T-cell (primary cell): ENCODE results near the gene PBX4. TPM values are rescaled to one million over a fixed set of nuclear protein-coding genes. Genes with fewer than 3 reads are reported as not detected.
"Not testable (repeated sequence)": the region's sequence is repeated elsewhere in the genome, so short reads cannot be mapped to it uniquely, and the experiment has no call there.

Experiments used
- ATAC-seq, 4 experiments: fragments of 200-7000 bp in 3 of 4; fragments of 150-1000 bp in 1 of 4; cut with Tn5 transposase; replicated peaks in 1 of 4; 1 replicate in 3 of 4; 2 replicates in 1 of 4; pipeline ENCODE4 v1.10.0; 2021; ENCODE audit warnings: moderate library complexity in 3 of 4, mild to moderate bottlenecking in 2 of 4, moderate number of reproducible peaks in 1 of 4
- CTCF ChIA-PET, 2 donors: fragments of 300-600 bp; sonication (Branson Sonifier 250); formaldehyde crosslinking; loops; one replicate each; lab custom pipeline; 2022; ENCODE audit warnings: antibody characterized with exemption in 2 of 2; lab: Charles Lee
- POLR2A ChIA-PET, 2 donors: fragments of 300-600 bp; sonication (Branson Sonifier 250); formaldehyde crosslinking; loops; one replicate each; lab custom pipeline; 2022; ENCODE audit warnings: antibody characterized with exemption in 2 of 2; lab: Charles Lee
- DNase-seq, 35 experiments: peaks; one replicate each; pipeline versions ENCODE4 v3.0.0 to v3.0.0-alpha.2; 2013 to 2023
- H3K27ac ChIP-seq: one replicate; pipeline ENCODE4 v1.5.1; 2013; ENCODE audit warnings: low read length
- H3K27me3 ChIP-seq, 2 experiments: replicated peaks in 1 of 2; 1 replicate in 1 of 2; 2 replicates in 1 of 2; pipeline versions ENCODE4 v1.6.1 to v1.7.0; 2013; ENCODE audit warnings: low read length in 1 of 2, mixed read lengths in 1 of 2; ENCODE audit not compliant: control insufficient read depth in 2 of 2, insufficient read depth in 2 of 2; ENCODE audit errors: extremely low read depth in 1 of 2
- H3K36me3 ChIP-seq, 2 donors: 1 replicate in 1 of 2; 2 replicates in 1 of 2; pipeline versions ENCODE4 v1.6.1 to v1.7.0; 2013; ENCODE audit warnings: low read length in 1 of 2; ENCODE audit not compliant: control insufficient read depth in 2 of 2, insufficient read depth in 1 of 2; ENCODE audit errors: extremely low read depth in 1 of 2
- H3K4me1 ChIP-seq, 2 experiments: 1 replicate in 1 of 2; 2 replicates in 1 of 2; pipeline versions ENCODE4 v1.6.1 to v1.7.0; 2013; ENCODE audit warnings: low read length in 2 of 2, mixed read lengths in 1 of 2; ENCODE audit not compliant: insufficient read depth in 2 of 2, control insufficient read depth in 1 of 2; ENCODE audit errors: extremely low read depth in 1 of 2
- H3K4me3 ChIP-seq, 2 donors: 1 replicate in 1 of 2; 2 replicates in 1 of 2; pipeline versions ENCODE4 v1.5.1 to v1.7.0; 2013; ENCODE audit warnings: mild to moderate bottlenecking in 2 of 2, low read length in 1 of 2, moderate library complexity in 1 of 2; ENCODE audit not compliant: control insufficient read depth in 1 of 2; ENCODE audit errors: extremely low read depth in 1 of 2
- H3K9me3 ChIP-seq: 2 replicates; pipeline ENCODE4 v1.7.0; 2013
- H3K27ac Mint-ChIP-seq, 2 donors: one replicate each; pipeline ENCODE4 v1.8.0; 2020 to 2021; ENCODE audit warnings: mild to moderate bottlenecking in 2 of 2, mixed read lengths in 2 of 2
- H3K27me3 Mint-ChIP-seq, 2 donors: one replicate each; pipeline ENCODE4 v1.8.0; 2021 to 2022; ENCODE audit warnings: mixed read lengths in 2 of 2
- H3K36me3 Mint-ChIP-seq: one replicate; pipeline ENCODE4 v1.8.0; 2021; ENCODE audit warnings: mixed read lengths
- H3K4me1 Mint-ChIP-seq, 3 donors: one replicate each; pipeline ENCODE4 v1.8.0; 2020 to 2022; ENCODE audit warnings: mixed read lengths in 3 of 3, mild to moderate bottlenecking in 1 of 3
- H3K4me3 Mint-ChIP-seq, 3 donors: one replicate each; pipeline ENCODE4 v1.8.0; 2020 to 2022; ENCODE audit warnings: mild to moderate bottlenecking in 3 of 3, mixed read lengths in 3 of 3, moderate library complexity in 3 of 3
- H3K9me3 Mint-ChIP-seq, 3 donors: one replicate each; pipeline ENCODE4 v1.8.0; 2020 to 2022; ENCODE audit warnings: mixed read lengths in 3 of 3
- WGBS: methylation state at CpG from one replicate; pipeline ENCODE4 v1.1.5; 2013; ENCODE audit warnings: missing lambda C conversion rate; ENCODE audit not compliant: insufficient coverage; 5-methylcytosine and 5-hydroxymethylcytosine counted together
- total RNA-seq, 35 experiments: library from RNA in 6 of 35; stranded (reverse) in 6 of 35; fragments of 120-200 nt in 1 of 35; gene quantifications; one replicate each; pipeline versions ENCODE4 v1.2.1 to v1.2.4 and lab custom pipeline; 2013 to 2026

Gene PBX4
- total RNA-seq (10 to 100 TPM; 40.9 to 48.3 (median 42.7) TPM), total RNA-seq (lab: John Stamatoyannopoulos, UW) (6.8 to 62.4 (median 26.3) reads per million in 29 experiments)
- total RNA-seq (2013) = 22.1 TPM

GRCh38 chr19:19618219-19619051 lies at the start of gene PBX4:
PBX4 (minus strand) TSS chr19:19618687; CDS start chr19:19618629, 58 bp downstream.
- H3K4me1 ChIP-seq = peaks cover 6 to 51% of the 10 kb centered on the region in 2 experiments
- POLR2A ChIA-PET = interaction anchor here (0.6 to 0.8 kb wide), 2 partner anchors 11 to 16 kb away, joined by 3 read pairs; no protein-coding TSS in a partner anchor
- 4% methylated on average over 78 of the region's 80 CpGs for WGBS
- H3K4me1 Mint-ChIP-seq = peaks cover 47 to 52% (median 51%) of the 10 kb centered on the region in 3 donors
- H3K27ac Mint-ChIP-seq = peak within 1 kb of the TSS; percentile 84 to 90
- peak within 1 kb of the TSS; percentile 72 to 89 for H3K4me3 ChIP-seq
- peak within 1 kb of the TSS; percentile 74 to 95 (median 89) for H3K4me3 Mint-ChIP-seq
- CTCF ChIA-PET = no interaction called here
- no peaks in the 10 kb centered on the region for H3K27me3 Mint-ChIP-seq
- peaks cover 4 to 10% of the 10 kb centered on the region in 2 donors for H3K36me3 ChIP-seq
- peaks cover 11% of the 10 kb centered on the region for H3K36me3 Mint-ChIP-seq
- no peaks in the 10 kb centered on the region for H3K27me3 ChIP-seq
- no peaks in the 10 kb centered on the region for H3K9me3 ChIP-seq
- peak; percentile 91 to 96 (median 94) for ATAC-seq
- DNase-seq = peak; percentile 95 to 100 (median 99)
- no peaks in the 10 kb centered on the region for H3K9me3 Mint-ChIP-seq
- peak within 1 kb of the TSS; percentile 85 for H3K27ac ChIP-seq

- H3K4me3 ChIP-seq, ATAC-seq, H3K9me3 Mint-ChIP-seq, H3K27me3 Mint-ChIP-seq, DNase-seq, H3K27me3 ChIP-seq, H3K36me3 ChIP-seq, H3K9me3 ChIP-seq, CTCF ChIA-PET, H3K27ac ChIP-seq: not testable (repeated sequence)
- WGBS = 98% methylated on average over 16 of the region's 22 CpGs
- H3K27ac Mint-ChIP-seq = peak overlapping the region; percentile 34 to 57
- POLR2A ChIA-PET = interaction anchor here in 1 of 2 donors (0.6 kb wide), 1 partner anchor 45 kb away, joined by 3 read pairs; no protein-coding TSS in a partner anchor
- peak overlapping the region in 2 of 3 donors; percentile 41 to 77 for H3K4me3 Mint-ChIP-seq
- H3K36me3 Mint-ChIP-seq = peaks cover 12% of the 10 kb centered on the region
- peaks cover 44 to 53% (median 53%) of the 10 kb centered on the region in 3 donors for H3K4me1 Mint-ChIP-seq
- H3K4me1 ChIP-seq = peaks cover 16 to 79% of the 10 kb centered on the region in 2 experiments
These were observed 47.0 kb upstream of the PBX4 start for GRCh38 chr19:19665420-19665948.

- Histone ChIP-seq H3K27me3 (no peaks in the 10 kb centered on the region), H3K9me3 (no peaks in the 10 kb centered on the region), H3K4me3 (peak within 1 kb of the TSS; percentile 65 to 82), H3K4me1 (peaks cover 14 to 66% of the 10 kb centered on the region in 2 experiments), H3K36me3 (peaks cover 12 to 24% of the 10 kb centered on the region in 2 donors), H3K27ac (peak within 1 kb of the TSS; percentile 91)
- ATAC-seq (peak; percentile 74 to 75 (median 74)), DNase-seq (peak; percentile 87 to 97 (median 92))
- H3K27ac Mint-ChIP-seq = peak within 1 kb of the TSS; percentile 96 to 99
- under 1% methylated on average over 76 of the region's 85 CpGs for WGBS
- H3K4me3 Mint-ChIP-seq = peak within 1 kb of the TSS; percentile 78 to 93 (median 92)
- CTCF ChIA-PET = interaction anchor here (0.6 to 0.7 kb wide), 2 partner anchors 334 to 506 kb away, joined by 3 to 5 read pairs; no protein-coding TSS in a partner anchor
- no peaks in the 10 kb centered on the region for H3K9me3 Mint-ChIP-seq
- H3K36me3 Mint-ChIP-seq = peaks cover 15% of the 10 kb centered on the region
- H3K27me3 Mint-ChIP-seq = no peaks in the 10 kb centered on the region
- POLR2A ChIA-PET = interaction anchor here (0.6 to 0.9 kb wide), 5 partner anchors 43 to 1360 kb away, joined by 3 to 6 read pairs (median 4); partner anchors contain the start of gene ZNF14 (in 1 of the 2)
- H3K4me1 Mint-ChIP-seq = peaks cover 35 to 49% (median 46%) of the 10 kb centered on the region in 3 donors
These were observed 45.0 kb upstream of the PBX4 start, which contains the start of gene ATP13A1 for GRCh38 chr19:19663256-19664120. ATP13A1 (minus strand) TSS chr19:19663676; CDS start chr19:19663666, 10 bp downstream.

GRCh38 chr19:19662871-19663255 lies 44.4 kb upstream of the PBX4 start:
- Mint-ChIP-seq H3K27ac (peak overlapping the region; percentile 89 to 94), H3K4me1 (peaks cover 29 to 47% (median 41%) of the 10 kb centered on the region in 3 donors), H3K4me3 (peak overlapping the region; percentile 78 to 92 (median 88)), H3K36me3 (peaks cover 20% of the 10 kb centered on the region), H3K27me3 (no peaks in the 10 kb centered on the region), H3K9me3 (no peaks in the 10 kb centered on the region)
- Histone ChIP-seq H3K4me1 (peaks cover 14 to 60% of the 10 kb centered on the region in 2 experiments), H3K4me3 (peak overlapping the region; percentile 65 to 82), H3K27ac (peak overlapping the region; percentile 66), H3K36me3 (peaks cover 16 to 29% of the 10 kb centered on the region in 2 donors), H3K9me3 (no peaks in the 10 kb centered on the region), H3K27me3 (no peaks in the 10 kb centered on the region)
- DNase-seq (no peak), ATAC-seq (peak in 1 of 4 experiments; percentile 0)
- CTCF ChIA-PET = no interaction called here
- WGBS = 4% methylated on average over 13 of the region's 17 CpGs
- POLR2A ChIA-PET = interaction anchor here in 1 of 2 donors (0.6 kb wide), 1 partner anchor 1361 kb away, joined by 3 read pairs; no protein-coding TSS in a partner anchor

- Mint-ChIP-seq H3K27ac (peak overlapping the region; percentile 89 to 94), H3K4me1 (peaks cover 24 to 42% (median 35%) of the 10 kb centered on the region in 3 donors), H3K4me3 (peak overlapping the region; percentile 78 to 92 (median 88)), H3K27me3 (no peaks in the 10 kb centered on the region), H3K9me3 (no peaks in the 10 kb centered on the region), H3K36me3 (peaks cover 20% of the 10 kb centered on the region)
- Histone ChIP-seq H3K36me3 (peaks cover 19 to 34% of the 10 kb centered on the region in 2 donors), H3K4me1 (peaks cover 14 to 55% of the 10 kb centered on the region in 2 experiments), H3K27me3 (no peaks in the 10 kb centered on the region), H3K27ac (peak overlapping the region; percentile 66), H3K4me3 (peak overlapping the region in 1 of 2 donors; percentile 65), H3K9me3 (no peaks in the 10 kb centered on the region)
- no peak for ATAC-seq
- 73% methylated on average over 8 of the region's 8 CpGs for WGBS
- ChIA-PET CTCF (no interaction called here), POLR2A (interaction anchor here in 1 of 2 donors (0.5 kb wide), 1 partner anchor 24 kb away, joined by 4 read pairs; no protein-coding TSS in a partner anchor)
- no peak for DNase-seq
These were observed 43.9 kb upstream of the PBX4 start for GRCh38 chr19:19662344-19662743.
